ENCODE data around the gene DRD2.

The DRD2 gene

DNA sequence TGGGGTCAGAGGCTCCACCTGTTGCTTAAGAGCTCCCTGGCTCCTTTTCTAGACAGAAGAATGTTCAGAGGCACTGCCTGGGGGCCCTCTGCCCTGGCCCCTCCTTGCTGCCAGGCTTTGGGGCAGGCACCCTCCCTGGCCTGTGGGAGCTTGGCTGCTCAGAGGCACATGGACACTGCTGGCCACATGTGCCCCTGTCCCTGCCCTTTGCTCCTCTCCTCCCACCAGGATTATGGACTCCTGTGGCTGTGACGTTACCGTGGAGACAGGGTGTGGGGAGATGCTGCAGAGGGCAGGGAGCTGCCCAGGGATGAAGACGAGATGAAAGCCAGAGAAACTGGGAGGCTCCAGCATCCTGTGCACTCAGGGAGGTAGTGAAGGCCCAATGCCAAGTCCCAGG lies 14.7 kb downstream of the DRD2 start:
- H3K4me1 ChIP-seq (ENCODE audit: control insufficient read depth, low read depth, low read length) = peaks cover 16% of the 10 kb centered on the region
- H3K36me3 ChIP-seq (ENCODE audit: control insufficient read depth, low read depth, low read length) = no peaks in the 10 kb centered on the region
- H3K4me3 ChIP-seq (ENCODE audit: low read length) = no peak overlapping the region
- H3K27ac ChIP-seq (ENCODE audit: low read length) = no peak overlapping the region
- no peaks in the 10 kb centered on the region for H3K9me3 ChIP-seq (ENCODE audit: control insufficient read depth, low read depth, low read length)
- no peak overlapping the region for H3K9ac ChIP-seq (ENCODE audit: low read length)
- no peaks in the 10 kb centered on the region for H3K27me3 ChIP-seq (ENCODE audit: control insufficient read depth, insufficient read depth, low read length)

- Histone ChIP-seq H3K4me3 (ENCODE audit: low read length) (no peak overlapping the region), H3K4me1 (ENCODE audit: control insufficient read depth, low read depth, low read length) (peaks cover 16% of the 10 kb centered on the region), H3K9ac (ENCODE audit: low read length) (no peak overlapping the region), H3K9me3 (ENCODE audit: control insufficient read depth, low read depth, low read length) (no peaks in the 10 kb centered on the region), H3K27me3 (ENCODE audit: control insufficient read depth, insufficient read depth, low read length) (no peaks in the 10 kb centered on the region), H3K36me3 (ENCODE audit: control insufficient read depth, low read depth, low read length) (no peaks in the 10 kb centered on the region), H3K27ac (ENCODE audit: low read length) (no peak overlapping the region)
Measured at GRCh38 chr11:113458189-113458588, 17.0 kb downstream of the DRD2 start.

DNA sequence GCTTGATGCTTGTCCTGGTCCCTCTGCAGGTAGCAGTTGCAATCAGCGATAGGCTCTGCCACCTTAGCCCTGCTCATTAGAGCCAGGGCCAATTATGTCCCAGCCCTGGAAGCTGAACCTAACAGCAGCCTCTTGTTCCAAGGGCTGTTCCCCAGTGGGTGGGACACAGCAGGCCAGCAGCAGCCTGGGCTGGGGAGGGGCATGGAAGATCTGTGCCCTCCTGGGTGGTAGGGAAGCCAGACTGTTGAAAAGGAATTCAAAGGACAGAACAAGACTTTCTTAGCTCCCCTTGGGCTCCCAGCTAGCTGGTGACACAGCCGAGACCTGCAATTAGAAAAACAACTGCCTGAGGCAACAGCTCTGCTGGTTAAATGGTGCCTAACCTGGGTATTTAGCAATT lies 17.4 kb downstream of the DRD2 start:
- Histone ChIP-seq H3K36me3 (ENCODE audit: control insufficient read depth, low read depth, low read length) (no peaks in the 10 kb centered on the region), H3K4me1 (ENCODE audit: control insufficient read depth, low read depth, low read length) (peaks cover 16% of the 10 kb centered on the region), H3K4me3 (ENCODE audit: low read length) (no peak overlapping the region), H3K27me3 (ENCODE audit: control insufficient read depth, insufficient read depth, low read length) (no peaks in the 10 kb centered on the region), H3K27ac (ENCODE audit: low read length) (no peak overlapping the region), H3K9ac (ENCODE audit: low read length) (no peak overlapping the region), H3K9me3 (ENCODE audit: control insufficient read depth, low read depth, low read length) (no peaks in the 10 kb centered on the region)

DNA sequence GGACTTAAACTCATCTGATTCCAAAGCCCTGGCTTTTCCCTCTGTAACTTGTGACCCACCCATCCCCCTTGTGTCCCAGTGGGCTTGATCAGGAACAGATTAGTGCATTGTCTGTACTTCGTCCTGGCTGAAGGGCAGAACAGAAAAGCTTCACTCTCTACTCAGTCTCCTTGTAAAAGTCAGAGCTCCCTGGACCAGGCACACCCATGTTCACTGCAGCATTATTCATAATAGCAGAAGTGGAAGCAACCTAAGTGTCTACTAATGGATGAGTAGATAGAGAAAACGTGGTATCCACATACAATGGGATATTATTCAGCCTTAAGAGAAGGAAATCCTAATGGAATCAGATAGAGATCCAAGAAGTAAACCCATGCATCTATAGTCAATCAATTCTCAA lies 20.7 kb downstream of the DRD2 start:
- Histone ChIP-seq H3K9ac (ENCODE audit: low read length) (no peak overlapping the region), H3K27me3 (ENCODE audit: control insufficient read depth, insufficient read depth, low read length) (no peaks in the 10 kb centered on the region), H3K9me3 (ENCODE audit: control insufficient read depth, low read depth, low read length) (no peaks in the 10 kb centered on the region)

GRCh38 chr11:113449743-113450142 lies 25.5 kb downstream of the DRD2 start:
- H3K9me3 ChIP-seq (ENCODE audit: control insufficient read depth, low read depth, low read length) = no peaks in the 10 kb centered on the region

More for the DNA sequence above, 20.7 kb downstream of the DRD2 start:
- Histone ChIP-seq H3K27ac (ENCODE audit: low read length) (no peak overlapping the region), H3K4me3 (ENCODE audit: low read length) (no peak overlapping the region), H3K36me3 (ENCODE audit: control insufficient read depth, low read depth, low read length) (no peaks in the 10 kb centered on the region), H3K4me1 (ENCODE audit: control insufficient read depth, low read depth, low read length) (peaks cover 16% of the 10 kb centered on the region)

DNA sequence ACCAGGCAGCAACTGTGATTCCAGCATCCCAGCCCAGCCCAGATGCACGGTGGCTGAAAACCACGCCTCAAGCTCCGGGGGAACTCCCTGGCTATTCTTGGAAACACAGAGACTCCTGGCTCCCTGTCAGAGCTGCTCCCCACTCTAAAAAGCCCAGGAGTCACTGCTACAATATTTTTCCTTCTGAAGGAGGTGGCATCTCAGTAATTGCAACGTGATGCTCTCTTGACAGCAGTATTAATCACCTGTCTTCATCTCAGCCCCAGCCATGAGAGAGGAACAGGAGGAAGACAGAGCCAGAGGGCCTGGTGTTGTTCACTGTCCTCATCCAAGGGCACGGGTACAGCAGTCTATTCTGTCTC lies 26.9 kb downstream of the DRD2 start:
- Histone ChIP-seq H3K9ac (ENCODE audit: low read length) (no peak overlapping the region), H3K4me3 (ENCODE audit: low read length) (no peak overlapping the region), H3K9me3 (ENCODE audit: control insufficient read depth, low read depth, low read length) (no peaks in the 10 kb centered on the region), H3K4me1 (ENCODE audit: control insufficient read depth, low read depth, low read length) (no peaks in the 10 kb centered on the region), H3K27me3 (ENCODE audit: control insufficient read depth, insufficient read depth, low read length) (no peaks in the 10 kb centered on the region), H3K36me3 (ENCODE audit: control insufficient read depth, low read depth, low read length) (no peaks in the 10 kb centered on the region), H3K27ac (ENCODE audit: low read length) (no peak overlapping the region)

More at GRCh38 chr11:113449743-113450142, 25.5 kb downstream of the DRD2 start:
- H3K27me3 ChIP-seq (ENCODE audit: control insufficient read depth, insufficient read depth, low read length) = no peaks in the 10 kb centered on the region
- no peak overlapping the region for H3K9ac ChIP-seq (ENCODE audit: low read length)
- H3K36me3 ChIP-seq (ENCODE audit: control insufficient read depth, low read depth, low read length) = no peaks in the 10 kb centered on the region
- no peak overlapping the region for H3K27ac ChIP-seq (ENCODE audit: low read length)
- H3K4me1 ChIP-seq (ENCODE audit: control insufficient read depth, low read depth, low read length) = no peaks in the 10 kb centered on the region
- H3K4me3 ChIP-seq (ENCODE audit: low read length) = no peak overlapping the region

DNA sequence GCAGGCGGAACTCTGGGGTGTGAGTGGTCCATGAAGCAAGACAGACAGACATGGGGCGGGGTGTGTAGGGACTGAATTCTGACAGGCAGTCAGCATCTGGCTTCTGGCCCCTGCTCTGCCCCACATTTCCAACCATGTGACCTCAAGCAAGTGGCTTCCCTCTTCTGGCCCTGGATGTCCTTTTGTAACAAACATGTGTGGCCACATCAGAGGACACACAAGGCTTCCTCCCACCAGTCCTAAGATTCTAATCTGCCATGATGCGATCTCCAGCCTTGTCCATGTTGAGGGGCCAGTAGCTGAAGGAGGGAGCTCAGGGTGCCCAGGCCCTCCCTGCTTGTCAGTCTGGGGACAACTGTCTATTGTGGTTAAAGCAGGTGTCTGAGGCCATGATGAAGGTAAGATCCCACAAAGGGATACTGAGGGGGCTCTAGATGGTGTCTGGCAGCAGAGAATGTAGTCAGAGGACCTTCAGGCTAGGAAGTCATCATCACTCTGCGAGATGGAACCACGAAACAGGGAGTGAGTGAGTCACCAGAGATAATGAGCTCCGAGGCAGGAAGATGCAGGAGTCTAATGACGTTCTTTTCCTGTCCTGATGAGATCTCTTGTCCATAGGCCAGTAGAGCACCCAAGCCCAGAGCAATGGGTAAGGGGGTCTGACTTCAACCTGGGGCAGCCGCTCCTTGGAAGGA lies 27.4 kb downstream of the DRD2 start:
- H3K27ac ChIP-seq (ENCODE audit: low read length) = no peak overlapping the region
- no peaks in the 10 kb centered on the region for H3K9me3 ChIP-seq (ENCODE audit: control insufficient read depth, low read depth, low read length)
- H3K4me1 ChIP-seq (ENCODE audit: control insufficient read depth, low read depth, low read length) = no peaks in the 10 kb centered on the region
- no peaks in the 10 kb centered on the region for H3K27me3 ChIP-seq (ENCODE audit: control insufficient read depth, insufficient read depth, low read length)
- H3K9ac ChIP-seq (ENCODE audit: low read length) = no peak overlapping the region
- H3K4me3 ChIP-seq (ENCODE audit: low read length) = no peak overlapping the region
- no peaks in the 10 kb centered on the region for H3K36me3 ChIP-seq (ENCODE audit: control insufficient read depth, low read depth, low read length)

DNA sequence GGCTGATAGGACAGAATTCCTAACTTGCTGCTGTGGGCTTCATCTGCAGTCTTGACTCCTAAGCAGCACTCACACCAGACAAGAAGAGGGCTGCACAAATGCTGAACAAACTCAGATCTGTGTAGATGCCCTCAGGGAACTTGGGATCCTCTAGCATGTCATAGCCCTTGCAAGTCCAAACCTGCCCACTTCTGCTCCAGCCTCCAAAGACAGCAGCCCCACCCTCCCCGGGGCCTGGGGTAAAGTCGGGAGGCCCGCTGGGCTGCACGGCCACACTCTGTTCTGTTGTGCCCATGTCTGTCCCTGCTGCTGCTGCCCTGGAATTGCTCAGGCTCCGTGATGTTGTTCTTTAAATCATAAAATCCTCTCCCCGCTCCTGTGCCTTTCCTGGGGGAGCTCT lies 28.3 kb downstream of the DRD2 start:
- Histone ChIP-seq H3K27ac (ENCODE audit: low read length) (no peak overlapping the region), H3K36me3 (ENCODE audit: control insufficient read depth, low read depth, low read length) (no peaks in the 10 kb centered on the region), H3K4me1 (ENCODE audit: control insufficient read depth, low read depth, low read length) (no peaks in the 10 kb centered on the region), H3K27me3 (ENCODE audit: control insufficient read depth, insufficient read depth, low read length) (no peaks in the 10 kb centered on the region), H3K4me3 (ENCODE audit: low read length) (no peak overlapping the region), H3K9me3 (ENCODE audit: control insufficient read depth, low read depth, low read length) (no peaks in the 10 kb centered on the region), H3K9ac (ENCODE audit: low read length) (no peak overlapping the region)

GRCh38 chr11:113446112-113446511 lies 29.1 kb downstream of the DRD2 start:
- no peaks in the 10 kb centered on the region for H3K27me3 ChIP-seq (ENCODE audit: control insufficient read depth, insufficient read depth, low read length)
- no peaks in the 10 kb centered on the region for H3K4me1 ChIP-seq (ENCODE audit: control insufficient read depth, low read depth, low read length)
- H3K4me3 ChIP-seq (ENCODE audit: low read length) = no peak overlapping the region
- H3K36me3 ChIP-seq (ENCODE audit: control insufficient read depth, low read depth, low read length) = no peaks in the 10 kb centered on the region
- H3K27ac ChIP-seq (ENCODE audit: low read length) = no peak overlapping the region
- H3K9ac ChIP-seq (ENCODE audit: low read length) = no peak overlapping the region
- H3K9me3 ChIP-seq (ENCODE audit: control insufficient read depth, low read depth, low read length) = no peaks in the 10 kb centered on the region

DNA sequence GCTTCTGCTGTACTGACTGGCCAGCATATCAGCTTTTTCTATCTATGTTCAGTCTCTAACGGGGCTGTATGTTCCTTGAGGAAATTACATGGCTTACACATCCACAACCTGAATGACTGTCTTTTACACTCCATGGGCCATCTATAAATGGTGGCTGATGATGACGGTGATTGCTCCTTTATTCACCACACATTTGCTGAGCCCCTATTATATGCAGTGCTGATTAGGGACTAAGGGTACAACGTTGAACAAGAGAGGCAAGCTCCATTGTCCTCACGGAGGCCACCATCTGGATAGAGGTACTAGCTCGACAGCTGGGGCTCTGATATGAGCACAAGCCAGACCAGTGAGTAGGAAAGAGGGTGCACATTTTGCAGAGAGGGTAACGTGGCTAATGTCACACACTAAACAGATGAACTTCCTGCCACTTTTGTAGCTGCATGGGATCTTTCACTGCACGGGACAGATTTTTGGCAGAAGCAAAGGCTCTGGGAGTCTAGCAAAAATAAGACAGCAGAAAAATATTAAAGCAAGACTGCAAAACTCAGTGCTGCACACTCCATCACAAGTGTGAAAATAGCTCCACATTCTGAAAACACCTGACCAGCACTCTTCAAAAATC lies 30.6 kb downstream of the DRD2 start:
- H3K36me3 ChIP-seq (ENCODE audit: control insufficient read depth, low read depth, low read length) = no peaks in the 10 kb centered on the region
- H3K9ac ChIP-seq (ENCODE audit: low read length) = no peak overlapping the region
- H3K27me3 ChIP-seq (ENCODE audit: control insufficient read depth, insufficient read depth, low read length) = no peaks in the 10 kb centered on the region
- H3K4me1 ChIP-seq (ENCODE audit: control insufficient read depth, low read depth, low read length) = no peaks in the 10 kb centered on the region
- no peak overlapping the region for H3K4me3 ChIP-seq (ENCODE audit: low read length)
- H3K27ac ChIP-seq (ENCODE audit: low read length) = no peak overlapping the region
- no peaks in the 10 kb centered on the region for H3K9me3 ChIP-seq (ENCODE audit: control insufficient read depth, low read depth, low read length)

- no peak overlapping the region for H3K9ac ChIP-seq (ENCODE audit: low read length)
- no peak overlapping the region for H3K27ac ChIP-seq (ENCODE audit: low read length)
- no peak overlapping the region for H3K4me3 ChIP-seq (ENCODE audit: low read length)
- H3K4me1 ChIP-seq (ENCODE audit: control insufficient read depth, low read depth, low read length) = no peaks in the 10 kb centered on the region
- H3K27me3 ChIP-seq (ENCODE audit: control insufficient read depth, insufficient read depth, low read length) = no peaks in the 10 kb centered on the region
- no peaks in the 10 kb centered on the region for H3K36me3 ChIP-seq (ENCODE audit: control insufficient read depth, low read depth, low read length)
- no peaks in the 10 kb centered on the region for H3K9me3 ChIP-seq (ENCODE audit: control insufficient read depth, low read depth, low read length)
Measured at GRCh38 chr11:113440816-113441215, 34.4 kb downstream of the DRD2 start.

GRCh38 chr11:113436672-113437252 lies 38.4 kb downstream of the DRD2 start:
- no peaks in the 10 kb centered on the region for H3K27me3 ChIP-seq (ENCODE audit: control insufficient read depth, insufficient read depth, low read length)
- H3K4me1 ChIP-seq (ENCODE audit: control insufficient read depth, low read depth, low read length) = no peaks in the 10 kb centered on the region
- no peaks in the 10 kb centered on the region for H3K9me3 ChIP-seq (ENCODE audit: control insufficient read depth, low read depth, low read length)

More at GRCh38 chr11:113436672-113437252, 38.4 kb downstream of the DRD2 start:
- no peaks in the 10 kb centered on the region for H3K36me3 ChIP-seq (ENCODE audit: control insufficient read depth, low read depth, low read length)
- no peak overlapping the region for H3K27ac ChIP-seq (ENCODE audit: low read length)
- no peak overlapping the region for H3K9ac ChIP-seq (ENCODE audit: low read length)
- no peak overlapping the region for H3K4me3 ChIP-seq (ENCODE audit: low read length)
